ENCODE measurements around the gene CHAF1A.

DNA sequence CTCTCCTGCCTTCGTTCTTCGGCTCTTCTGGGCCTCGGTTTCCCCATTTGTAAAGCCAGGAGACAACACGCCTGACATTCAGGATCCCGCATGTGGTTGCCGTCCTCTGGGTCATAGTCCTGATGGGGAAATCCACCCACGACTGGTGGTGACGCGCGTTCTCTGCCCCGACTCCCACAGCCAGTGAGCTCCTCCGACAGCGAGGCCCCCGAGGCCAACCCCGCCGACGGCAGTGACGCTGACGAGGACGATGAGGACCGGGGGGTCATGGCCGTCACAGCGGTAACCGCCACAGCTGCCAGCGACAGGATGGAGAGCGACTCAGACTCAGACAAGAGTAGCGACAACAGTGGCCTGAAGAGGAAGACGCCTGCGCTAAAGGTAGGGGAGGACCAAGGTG, 86.1 kb downstream of the CHAF1A start:
- TF ChIP-seq, protein P1, sequence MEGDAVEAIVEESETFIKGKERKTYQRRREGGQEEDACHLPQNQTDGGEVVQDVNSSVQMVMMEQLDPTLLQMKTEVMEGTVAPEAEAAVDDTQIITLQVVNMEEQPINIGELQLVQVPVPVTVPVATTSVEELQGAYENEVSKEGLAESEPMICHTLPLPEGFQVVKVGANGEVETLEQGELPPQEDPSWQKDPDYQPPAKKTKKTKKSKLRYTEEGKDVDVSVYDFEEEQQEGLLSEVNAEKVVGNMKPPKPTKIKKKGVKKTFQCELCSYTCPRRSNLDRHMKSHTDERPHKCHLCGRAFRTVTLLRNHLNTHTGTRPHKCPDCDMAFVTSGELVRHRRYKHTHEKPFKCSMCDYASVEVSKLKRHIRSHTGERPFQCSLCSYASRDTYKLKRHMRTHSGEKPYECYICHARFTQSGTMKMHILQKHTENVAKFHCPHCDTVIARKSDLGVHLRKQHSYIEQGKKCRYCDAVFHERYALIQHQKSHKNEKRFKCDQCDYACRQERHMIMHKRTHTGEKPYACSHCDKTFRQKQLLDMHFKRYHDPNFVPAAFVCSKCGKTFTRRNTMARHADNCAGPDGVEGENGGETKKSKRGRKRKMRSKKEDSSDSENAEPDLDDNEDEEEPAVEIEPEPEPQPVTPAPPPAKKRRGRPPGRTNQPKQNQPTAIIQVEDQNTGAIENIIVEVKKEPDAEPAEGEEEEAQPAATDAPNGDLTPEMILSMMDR (IDR thresholded peaks at IDR 0.05 in 8 of 11, conservative IDR thresholded peaks at IDR 0.05 in 3 of 11) = no peak
- peak in 1 of 3 donors; percentile 23 for TF ChIP-seq POLR2AphosphoS5 (IDR thresholded peaks at IDR 0.05)
